ENCODE results near the gene PRR23E.

- TF ChIP-seq, protein P1, sequence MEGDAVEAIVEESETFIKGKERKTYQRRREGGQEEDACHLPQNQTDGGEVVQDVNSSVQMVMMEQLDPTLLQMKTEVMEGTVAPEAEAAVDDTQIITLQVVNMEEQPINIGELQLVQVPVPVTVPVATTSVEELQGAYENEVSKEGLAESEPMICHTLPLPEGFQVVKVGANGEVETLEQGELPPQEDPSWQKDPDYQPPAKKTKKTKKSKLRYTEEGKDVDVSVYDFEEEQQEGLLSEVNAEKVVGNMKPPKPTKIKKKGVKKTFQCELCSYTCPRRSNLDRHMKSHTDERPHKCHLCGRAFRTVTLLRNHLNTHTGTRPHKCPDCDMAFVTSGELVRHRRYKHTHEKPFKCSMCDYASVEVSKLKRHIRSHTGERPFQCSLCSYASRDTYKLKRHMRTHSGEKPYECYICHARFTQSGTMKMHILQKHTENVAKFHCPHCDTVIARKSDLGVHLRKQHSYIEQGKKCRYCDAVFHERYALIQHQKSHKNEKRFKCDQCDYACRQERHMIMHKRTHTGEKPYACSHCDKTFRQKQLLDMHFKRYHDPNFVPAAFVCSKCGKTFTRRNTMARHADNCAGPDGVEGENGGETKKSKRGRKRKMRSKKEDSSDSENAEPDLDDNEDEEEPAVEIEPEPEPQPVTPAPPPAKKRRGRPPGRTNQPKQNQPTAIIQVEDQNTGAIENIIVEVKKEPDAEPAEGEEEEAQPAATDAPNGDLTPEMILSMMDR (IDR thresholded peaks at IDR 0.05) = no peak
- TF ChIP-seq POLR2A (IDR thresholded peaks at IDR 0.05) = no peak
Measured at GRCh38 chr3:127212231-127212630, 19.3 kb downstream of the PRR23E start.
